Stimulated activated CD8-positive, alpha-beta memory T cell treated with anti-CD3 and anti-CD28 coated beads, Interleukin-4, amount 100 ng/mL, for 1 hour (primary cell): ENCODE measurements around the gene HIF3A.

Experiments
- DNase-seq, 2 donors: peaks; one replicate each; pipeline ENCODE4 v3.0.0-alpha.2; 2020; ENCODE audit warnings: low read depth in 2 of 2, low spot score in 1 of 2

HIF3A gene

DNA sequence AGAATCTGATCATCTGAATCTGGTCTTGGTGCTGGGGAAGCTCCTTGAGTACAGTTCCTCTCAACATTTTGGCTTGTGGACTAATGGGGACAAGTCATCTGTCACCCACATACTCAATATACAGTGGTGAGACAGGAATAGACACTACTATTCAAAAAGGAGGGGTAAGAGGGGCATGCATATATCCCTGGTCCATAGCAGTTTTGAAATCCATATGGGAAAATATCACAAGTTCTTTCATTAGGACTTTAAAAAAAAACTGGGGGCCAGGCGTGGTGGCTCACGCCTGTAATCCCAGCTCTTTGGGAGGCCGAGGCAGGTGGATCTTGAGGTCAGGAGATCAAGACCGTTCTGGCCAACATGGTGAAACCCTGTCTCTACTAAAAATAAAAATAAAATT lies 29.8 kb downstream of the HIF3A start:
- no peak for DNase-seq

DNA sequence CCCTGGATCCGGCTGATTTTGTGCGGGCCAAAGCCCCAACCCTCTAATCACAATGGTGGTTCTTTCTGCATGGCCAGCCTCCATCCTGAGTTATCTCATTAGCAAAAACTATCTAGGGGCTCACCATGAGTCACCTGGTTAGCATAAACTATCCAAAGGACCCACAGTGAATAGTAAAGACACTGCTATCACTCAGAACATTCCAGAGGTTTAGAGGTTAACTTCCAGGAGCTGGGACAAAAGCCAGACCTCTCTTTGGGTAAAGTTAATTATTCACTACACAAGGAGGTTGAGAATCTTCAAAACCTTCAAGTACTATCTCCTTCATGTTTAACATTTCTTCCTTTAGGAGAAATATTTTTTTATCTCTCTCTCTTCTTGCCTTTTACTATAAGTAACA lies 31.2 kb downstream of the HIF3A start:
- no peak for DNase-seq

DNA sequence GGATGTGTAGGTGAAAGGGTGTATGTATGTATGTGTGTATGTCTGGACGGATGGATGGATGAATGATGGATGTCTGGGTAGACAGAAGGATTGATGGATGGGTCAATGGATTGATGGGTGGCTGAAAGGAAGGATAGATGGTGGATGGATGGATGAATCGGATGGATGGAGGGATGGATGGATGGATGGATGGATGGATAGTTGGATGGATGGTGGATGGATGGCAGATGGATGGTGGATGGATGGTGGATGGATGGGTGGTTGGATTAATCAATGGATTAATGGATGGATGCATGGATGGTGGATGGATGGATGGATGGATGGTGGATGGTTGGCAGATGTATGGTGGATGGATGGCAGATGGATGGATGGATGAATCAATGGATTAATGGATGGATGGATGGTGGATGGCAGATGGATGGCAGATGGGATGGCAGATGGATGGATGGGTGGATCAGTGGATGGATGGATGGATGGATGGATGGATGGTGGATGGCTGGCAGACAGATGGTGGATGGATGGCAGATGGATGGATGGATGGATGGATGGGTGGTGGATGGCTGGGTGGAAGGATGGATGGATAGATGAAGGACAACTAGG lies 33.6 kb downstream of the HIF3A start:
- DNase-seq = no peak

DNA sequence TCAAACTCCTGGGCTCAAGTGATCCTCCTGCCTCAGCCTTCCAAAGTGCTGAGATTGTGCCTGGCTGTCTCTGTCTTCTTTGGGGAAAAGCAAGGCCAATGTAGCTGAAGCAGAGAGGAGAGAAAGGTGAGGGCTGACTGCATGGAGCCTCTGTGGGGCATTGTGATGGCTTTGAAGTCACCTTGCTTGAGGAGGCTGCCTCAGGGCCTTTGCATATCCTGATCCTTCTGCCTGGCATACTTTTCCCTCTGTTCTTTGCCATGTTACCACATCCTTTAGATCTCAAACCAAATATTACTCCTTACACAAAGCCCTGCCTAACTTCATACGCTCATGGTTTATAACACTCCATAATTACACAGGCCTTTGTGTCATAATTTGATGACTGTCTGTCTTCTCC lies 40.6 kb downstream of the HIF3A start:
- DNase-seq = no peak

DNA sequence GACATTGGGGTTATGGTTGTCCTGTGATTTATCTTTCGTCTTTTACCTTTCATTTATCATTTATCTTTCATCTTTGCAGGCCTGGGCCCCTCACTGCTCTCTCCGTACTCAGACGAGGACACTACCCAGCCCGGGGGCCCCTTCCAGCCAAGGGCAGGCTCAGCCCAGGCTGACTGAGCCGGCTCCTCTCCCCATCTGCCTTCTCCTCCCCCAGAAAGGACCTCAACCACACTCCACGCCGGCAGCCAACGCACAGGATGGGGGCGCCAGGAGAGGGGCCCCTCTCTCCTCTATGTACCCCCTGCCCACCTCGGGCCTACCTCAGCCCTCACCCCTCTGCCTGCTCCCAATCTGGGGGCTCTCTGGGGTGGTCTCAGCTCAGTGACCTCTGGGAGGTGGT lies 42.6 kb downstream of the HIF3A start:
- no peak for DNase-seq

DNA sequence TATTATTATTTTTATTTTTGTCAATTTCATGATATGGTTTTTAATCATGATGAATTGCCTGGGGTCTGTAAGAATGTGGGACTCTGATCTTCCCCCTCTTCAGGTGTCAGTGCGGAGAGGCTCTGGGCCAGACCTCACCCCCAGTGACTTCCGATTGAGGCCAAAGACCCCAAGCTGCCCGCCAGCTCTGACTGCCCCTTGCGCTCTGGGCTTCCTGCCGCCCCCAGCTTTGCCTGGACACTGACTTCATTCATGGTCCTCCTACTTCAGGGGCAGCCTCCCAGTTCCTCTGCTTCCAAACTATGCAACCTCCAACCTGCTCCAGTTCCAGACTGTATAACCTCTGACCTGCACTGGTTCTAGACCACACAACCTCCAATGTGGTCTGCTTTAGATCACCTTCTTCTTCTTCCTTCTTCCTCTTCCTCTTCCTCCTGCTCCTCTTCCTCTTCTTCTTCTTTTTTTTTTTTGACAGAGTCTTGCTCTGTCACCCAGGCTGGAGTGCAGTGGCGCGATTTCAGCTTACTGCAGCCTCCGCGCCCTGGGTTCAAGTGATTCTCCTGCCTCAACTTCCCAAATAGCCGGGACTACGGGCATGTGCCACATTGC lies 43.3 kb downstream of the HIF3A start:
- DNase-seq = no peak

DNA sequence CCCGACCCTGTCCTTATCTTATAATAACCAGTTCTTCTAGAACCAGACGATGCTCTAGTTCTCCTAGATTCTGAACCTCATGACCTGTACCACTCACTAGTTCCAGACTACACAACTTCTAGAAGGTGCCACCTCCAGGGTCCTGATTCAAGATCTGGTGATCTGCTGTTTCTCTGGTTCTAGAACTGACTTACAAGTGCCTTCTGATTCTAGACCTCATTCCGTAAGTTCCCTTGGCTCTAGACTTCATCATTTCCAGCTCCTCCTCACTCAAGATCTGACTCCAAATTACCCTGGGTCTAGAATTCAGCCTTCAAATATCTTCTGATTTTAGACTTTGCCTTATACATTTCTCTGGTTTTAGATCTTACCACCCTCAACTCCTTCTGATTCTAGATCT lies 45.1 kb downstream of the HIF3A start:
- no peak for DNase-seq

DNA sequence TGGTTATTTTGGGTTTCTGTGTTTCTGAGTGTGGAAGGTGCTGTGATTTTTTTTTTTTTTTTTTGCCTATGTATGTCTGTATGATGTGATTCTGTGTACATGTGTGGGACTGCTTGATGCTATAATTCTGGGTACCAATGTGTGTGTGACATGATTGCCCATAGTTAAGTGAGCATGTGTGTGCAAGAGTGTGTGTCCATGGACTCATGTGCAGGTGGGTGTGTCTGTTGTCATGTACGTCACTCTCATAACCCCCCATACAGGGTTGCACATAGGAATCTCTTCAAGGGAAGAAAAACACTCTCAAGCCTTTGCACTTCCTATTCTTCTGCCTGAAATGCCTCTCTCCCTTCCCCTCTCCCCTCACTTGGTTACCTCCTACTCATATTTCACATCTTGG lies 47.5 kb downstream of the HIF3A start:
- no peak for DNase-seq

DNA sequence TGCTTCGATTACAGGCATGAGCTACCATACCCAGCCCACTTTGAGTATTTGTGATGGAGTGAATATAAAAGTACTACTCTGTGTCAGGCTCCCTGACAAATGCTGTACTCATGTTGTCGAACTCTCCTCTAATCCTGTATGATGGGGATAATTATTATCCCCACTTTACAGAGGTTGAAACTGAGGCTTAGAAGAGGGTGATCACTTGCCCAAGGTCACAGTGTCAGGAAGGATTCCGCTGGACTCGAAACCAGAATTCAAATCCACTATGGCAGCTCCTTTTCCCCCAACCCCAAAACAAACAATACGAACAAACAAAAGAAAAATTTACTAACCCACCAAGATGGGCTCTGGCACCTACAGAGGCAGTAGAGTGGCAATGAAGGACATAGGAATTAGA lies 48.3 kb downstream of the HIF3A start:
- DNase-seq = no peak

DNA sequence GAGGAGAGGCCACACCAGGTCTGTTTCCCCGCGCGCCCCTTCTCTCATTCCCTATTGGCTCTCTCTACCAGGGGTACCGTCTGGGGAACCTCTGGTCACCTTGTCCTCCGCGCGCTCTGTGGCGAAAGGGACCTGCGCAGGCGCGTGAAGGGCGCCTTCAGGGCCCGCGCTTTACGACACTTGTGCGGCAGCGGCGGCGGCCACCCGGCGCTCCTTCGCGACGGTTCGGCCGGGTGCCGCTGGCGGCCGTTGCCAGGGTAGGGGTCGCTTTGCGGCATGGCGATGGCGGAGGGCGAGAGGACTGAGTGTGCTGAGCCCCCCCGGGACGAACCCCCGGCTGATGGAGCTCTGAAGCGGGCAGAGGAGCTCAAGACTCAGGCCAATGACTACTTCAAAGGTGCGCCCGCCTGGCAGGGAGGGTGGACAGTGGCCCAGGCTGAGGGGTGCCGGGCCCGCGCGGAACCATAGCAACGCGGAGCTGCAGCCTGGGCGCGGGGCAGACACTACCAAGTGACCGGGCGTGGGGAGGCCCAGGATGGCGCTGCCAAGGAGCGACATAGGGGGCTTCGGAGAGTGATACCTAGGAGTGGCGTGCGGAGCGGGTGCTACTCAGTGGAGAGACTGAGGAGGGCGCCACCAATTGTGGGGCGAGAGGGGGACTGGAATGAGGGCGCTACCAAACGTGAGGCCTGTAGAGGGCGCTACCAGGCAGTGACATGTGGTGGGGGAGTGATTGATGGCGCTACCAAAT lies 50.2 kb downstream of the HIF3A start, which contains the start of gene PPP5C:
Gene PPP5C, plus strand, starts transcription at position 267 of the 751 bp plus-strand sequence. Its CDS starts 10 bp downstream, at position 277.
- DNase-seq = peak; percentile 57 to 69

DNA sequence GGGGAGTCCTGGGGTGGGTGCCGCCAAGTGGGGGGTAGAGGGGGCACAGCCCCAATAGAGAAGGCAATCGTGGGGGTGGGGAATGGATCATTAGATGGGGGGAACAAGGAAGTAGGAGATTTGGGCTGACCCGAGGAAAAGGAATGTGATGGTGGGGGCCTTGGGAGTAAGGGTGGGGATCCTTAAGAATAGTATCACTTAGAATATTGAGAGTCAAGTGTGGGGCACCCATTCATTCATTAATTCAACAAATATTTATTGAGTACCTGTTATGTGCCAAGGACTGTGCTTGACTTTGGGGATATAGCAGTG lies 50.7 kb downstream of the HIF3A start:
- DNase-seq = no peak

DNA sequence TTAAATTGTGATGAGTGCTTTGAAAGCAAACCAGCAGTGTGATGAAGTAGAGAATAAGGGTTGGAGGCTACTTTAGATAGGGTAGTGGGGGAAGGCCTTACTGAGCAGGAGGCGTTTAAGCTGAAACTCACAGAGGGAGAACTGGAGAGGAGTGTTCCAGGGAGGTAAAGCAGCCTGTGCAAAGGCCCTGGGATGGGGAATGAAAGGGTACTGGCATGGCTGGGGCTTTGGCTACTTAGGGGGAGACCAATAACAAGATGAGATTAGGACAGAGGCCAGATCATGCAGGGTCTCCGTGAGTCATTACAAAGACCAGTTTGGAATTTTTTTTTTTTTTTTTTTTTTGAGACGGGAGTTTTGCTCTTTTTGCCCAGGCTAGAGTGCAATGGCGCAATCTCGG lies 51.1 kb downstream of the HIF3A start:
- no peak for DNase-seq

DNA sequence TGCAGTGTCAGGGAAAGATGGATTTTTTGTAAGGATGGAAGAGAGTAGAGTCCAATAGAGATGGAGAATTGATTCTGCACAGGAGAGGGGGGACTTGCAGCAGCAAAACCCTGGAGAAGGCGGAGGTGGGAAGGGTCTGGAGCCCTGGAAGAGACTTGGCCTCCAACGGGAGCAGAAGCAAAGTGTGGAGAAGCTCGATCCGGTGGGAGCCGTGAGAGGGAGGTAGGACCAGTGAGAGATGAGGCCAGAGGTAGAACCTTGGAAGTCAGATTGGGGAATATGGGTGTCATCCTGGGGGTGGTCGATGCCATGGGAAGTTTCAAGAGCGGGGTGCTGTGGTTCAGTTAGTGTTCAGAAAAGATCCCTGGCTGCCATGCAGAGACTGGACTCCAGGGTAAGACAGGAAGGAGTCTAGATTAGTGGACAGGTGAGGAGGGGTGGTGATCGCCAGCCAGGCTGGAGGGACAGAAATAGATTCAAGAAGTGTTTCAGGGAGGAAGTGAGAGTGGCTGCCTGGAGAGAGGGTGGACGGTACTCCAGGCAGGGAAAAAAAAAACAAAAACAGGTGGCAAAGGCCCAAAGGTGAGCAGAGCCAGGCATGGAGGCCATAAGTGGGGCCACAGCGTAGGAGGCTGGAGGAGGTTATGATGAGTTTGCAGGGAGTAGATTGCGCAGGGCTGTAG lies 52.6 kb downstream of the HIF3A start:
- DNase-seq = no peak

DNA sequence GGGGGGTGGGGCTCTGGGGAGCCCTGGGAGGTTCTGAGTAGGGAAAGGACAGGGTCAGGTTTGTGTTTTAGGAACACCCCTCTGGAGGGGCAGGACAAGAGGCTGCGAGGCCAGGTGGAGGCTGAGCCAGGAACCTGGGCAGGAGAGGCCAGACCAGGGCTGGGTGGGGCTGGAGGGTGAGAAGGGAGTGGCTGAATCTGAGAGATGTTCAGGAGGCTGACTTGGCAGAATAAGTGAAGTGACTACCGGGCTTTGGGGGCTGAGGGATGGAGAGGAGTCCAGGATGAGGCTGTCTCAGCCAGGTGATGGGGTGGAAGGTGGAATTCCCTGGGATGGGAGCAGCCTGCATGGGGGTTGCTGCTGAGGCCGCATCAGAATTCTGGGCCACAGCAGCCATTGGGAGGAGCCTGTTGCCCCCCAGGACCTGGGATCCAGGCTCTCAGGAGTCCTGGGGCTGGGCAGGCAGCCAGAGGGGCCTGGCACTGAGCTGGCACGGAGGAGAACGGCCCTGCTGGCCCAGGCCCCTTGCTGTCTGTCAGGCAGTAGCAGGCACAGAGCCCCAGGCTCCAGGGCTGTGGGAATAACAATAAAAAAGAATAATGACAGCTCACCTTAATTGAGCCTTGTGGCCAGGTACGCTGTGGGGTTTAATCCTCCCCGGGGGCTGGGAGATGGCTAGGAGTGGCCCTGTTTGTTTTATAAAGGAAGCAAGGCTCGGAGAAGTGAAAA lies 53.4 kb downstream of the HIF3A start:
- no peak for DNase-seq

DNA sequence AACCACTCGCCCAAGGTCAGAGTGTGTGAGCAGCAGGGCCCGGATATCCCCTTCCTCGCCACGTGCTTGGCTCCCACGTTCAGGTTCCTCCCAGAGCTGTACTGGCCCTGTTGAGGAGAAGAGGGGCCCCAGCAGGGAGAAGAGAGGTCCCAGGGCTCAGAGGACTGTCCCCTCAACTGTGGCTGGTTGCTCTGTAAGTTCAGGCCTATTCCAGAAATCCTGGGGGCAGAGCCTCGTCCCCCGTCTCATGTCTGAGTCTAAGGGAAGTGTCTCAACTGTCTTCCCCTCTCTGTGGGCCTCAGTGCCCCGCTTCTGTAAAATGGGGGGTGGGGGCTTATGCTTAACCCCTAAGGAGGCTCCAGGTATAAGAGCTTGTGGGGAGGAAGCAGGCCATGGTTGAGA lies 53.9 kb downstream of the HIF3A start:
- DNase-seq = no peak

DNA sequence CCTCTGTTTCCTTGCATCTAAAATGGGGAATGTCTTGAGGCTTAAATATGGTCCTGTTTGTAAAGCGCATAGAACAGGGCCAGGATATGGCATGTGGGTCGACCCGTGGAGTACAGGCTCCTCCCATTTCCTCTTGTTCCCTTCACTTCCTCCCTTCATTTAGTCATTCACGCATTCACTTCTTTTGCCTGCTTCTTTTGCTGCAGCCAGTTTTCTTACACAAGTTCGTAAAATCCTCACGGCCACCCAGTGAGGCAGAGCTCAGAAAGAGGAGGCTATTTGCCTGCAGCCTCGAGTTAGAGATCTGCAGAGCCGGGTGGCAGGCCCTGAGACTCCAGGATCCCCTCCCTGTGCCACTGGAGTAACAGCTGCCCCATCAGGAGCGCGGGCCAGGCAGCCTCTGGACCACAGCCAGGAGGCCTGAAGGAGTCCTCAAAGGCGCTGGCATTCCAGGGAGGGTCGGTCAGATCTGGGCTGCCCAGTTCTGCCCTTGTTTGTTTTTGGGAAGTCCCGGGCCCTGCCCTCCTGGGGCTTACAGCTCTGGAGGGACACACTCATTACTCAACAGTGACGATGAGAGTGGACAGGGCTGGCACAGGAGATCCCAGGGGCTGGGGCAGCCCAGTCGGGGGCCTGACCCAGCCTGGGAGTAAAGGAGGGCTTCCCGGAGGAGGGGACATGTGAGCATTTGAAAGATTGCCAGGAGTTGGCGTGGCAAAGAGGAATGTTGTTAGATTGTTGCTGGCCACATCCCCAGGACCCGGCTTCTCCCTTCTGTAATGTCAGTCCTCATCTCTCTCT lies 54.6 kb downstream of the HIF3A start:
- no peak for DNase-seq

DNA sequence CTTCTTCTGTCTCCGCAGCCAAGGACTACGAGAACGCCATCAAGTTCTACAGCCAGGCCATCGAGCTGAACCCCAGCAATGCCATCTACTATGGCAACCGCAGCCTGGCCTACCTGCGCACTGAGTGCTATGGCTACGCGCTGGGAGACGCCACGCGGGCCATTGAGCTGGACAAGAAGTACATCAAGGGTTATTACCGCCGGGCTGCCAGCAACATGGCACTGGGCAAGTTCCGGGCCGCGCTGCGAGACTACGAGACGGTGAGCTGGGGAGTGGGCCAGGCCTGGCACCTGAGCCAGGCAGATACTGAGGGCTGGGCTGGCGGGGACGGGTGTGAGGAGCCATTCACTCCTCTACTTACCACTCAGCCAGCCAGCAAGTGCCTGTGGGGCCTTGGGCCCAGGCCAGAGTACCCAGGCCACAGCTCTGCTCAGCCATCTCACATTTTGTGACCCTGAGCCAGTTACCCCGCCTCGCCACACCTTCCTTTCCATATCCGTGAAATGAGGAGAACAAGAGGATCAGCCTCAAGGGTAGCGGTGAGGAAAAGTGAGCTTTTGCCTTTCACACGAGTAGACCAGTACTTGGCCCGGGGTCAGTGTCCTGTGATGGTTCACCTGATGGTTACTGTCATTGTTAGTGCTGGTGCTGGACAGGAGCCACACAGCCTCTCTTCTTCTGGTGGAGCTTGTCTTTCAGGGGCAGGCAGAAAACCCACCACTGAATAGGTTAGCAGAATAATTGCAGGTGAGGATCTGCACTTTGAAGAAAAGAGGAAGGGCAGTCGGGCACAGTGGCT lies 57.1 kb downstream of the HIF3A start:
- no peak for DNase-seq

DNA sequence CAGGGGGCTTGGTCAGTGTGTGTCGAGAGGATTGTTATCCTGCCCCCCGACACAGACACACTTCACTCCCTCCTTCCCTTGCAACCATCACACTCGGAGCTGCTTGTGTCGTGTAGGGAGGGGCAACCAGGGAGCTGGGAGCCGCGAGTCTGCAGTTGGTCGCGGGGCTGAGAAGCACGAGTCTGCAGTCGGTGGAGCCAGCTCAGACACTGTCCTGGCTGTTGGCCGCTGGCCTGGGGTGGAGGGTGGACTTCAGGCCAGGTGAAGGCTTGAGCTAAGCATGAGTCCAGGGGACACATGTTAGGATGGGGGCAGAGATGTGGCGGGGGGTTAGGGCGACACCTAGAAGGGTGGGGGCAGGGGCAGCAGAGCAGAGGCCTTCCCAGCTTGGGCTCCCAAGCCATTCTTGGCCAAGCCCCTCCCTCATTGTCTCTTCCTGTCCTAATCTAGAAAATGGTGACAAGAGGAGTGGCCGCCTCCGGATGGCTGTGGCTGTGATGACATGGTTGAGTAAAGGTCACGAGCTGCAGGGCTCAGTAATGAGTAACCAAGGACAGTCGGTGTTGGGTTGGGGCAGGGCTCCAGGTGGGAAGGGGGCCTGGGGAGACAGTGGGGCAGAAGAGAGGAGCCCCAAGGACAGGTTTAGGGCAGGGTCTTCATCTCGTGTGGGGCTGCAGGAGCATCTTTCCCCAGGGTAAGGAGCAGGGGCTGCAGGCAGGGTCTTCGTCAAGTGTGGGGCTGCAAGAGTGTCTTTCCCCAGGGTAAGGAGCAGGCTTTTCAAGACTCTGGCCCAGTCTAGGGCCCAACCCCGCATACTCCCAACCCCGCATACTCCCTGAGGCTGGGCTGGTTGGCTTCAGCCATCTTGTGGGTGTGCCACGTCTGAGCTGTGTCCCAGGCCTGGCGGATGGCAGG lies 58.6 kb downstream of the HIF3A start:
- no peak for DNase-seq
